K562 (cell line): Measurements from ENCODE around the gene PPM1E.

Source experiments
- CREB5 ChIP-seq: fragments of 250-450 bp; sonication (Bioruptor Pico); IDR thresholded peaks from 2 replicates; pipeline ENCODE4 v1.5.0; 2020; ENCODE audit warnings: mild to moderate bottlenecking
- CTCF ChIP-seq, 3 experiments: IDR thresholded peaks in 2 of 3; conservative IDR thresholded peaks in 1 of 3; 2 replicates each; pipeline ENCODE4 v1.5.1; 2011 to 2012; ENCODE audit warnings: low read length in 3 of 3, mild to moderate bottlenecking in 3 of 3, control low read depth in 2 of 3, improper control_type of control experiment in 1 of 3, inconsistent platforms in 1 of 3, low read depth in 1 of 3, mixed read lengths in 1 of 3, moderate library complexity in 1 of 3; ENCODE audit not compliant: insufficient read depth in 2 of 3
- E2F1 ChIP-seq: sonication (generic); formaldehyde crosslinking; IDR thresholded peaks from 2 replicates; pipeline ENCODE4 v1.8.1; 2023; ENCODE audit warnings: mild to moderate bottlenecking, missing genetic modification reagents, moderate library complexity
- MAFF ChIP-seq: IDR thresholded peaks from 2 replicates; pipeline ENCODE4 v1.6.1; 2012; ENCODE audit warnings: low read length, improper control_type of control experiment
- RAD21 ChIP-seq, 2 experiments: fragments of 250-450 bp in 1 of 2; fragments of 450-650 bp in 1 of 2; sonication (Bioruptor Pico) in 1 of 2; formaldehyde crosslinking in 1 of 2; IDR thresholded peaks in 1 of 2; conservative IDR thresholded peaks in 1 of 2; 2 replicates each; pipeline versions ENCODE4 v1.4.0 to v1.8.0; 2020 to 2022; ENCODE audit warnings: mild to moderate bottlenecking in 2 of 2, moderate library complexity in 1 of 2
- REST ChIP-seq, 2 experiments: fragments of 450-650 bp; formaldehyde crosslinking in 1 of 2; IDR thresholded peaks; 2 replicates each; pipeline versions ENCODE4 v1.4.0 to v1.6.1; 2014 to 2020; ENCODE audit warnings: mild to moderate bottlenecking in 2 of 2, borderline replicate concordance in 1 of 2, low read depth in 1 of 2
- SMARCC2 ChIP-seq: fragments of 450-650 bp; IDR thresholded peaks from 2 replicates; pipeline ENCODE4 v1.6.1; 2017; ENCODE audit warnings: antibody characterized with exemption, moderate library complexity, mild to moderate bottlenecking, low read depth
- TAF15 ChIP-seq: fragments of 200-400 bp; formaldehyde crosslinking; IDR thresholded peaks from 2 replicates; pipeline ENCODE4 v1.6.1; 2017; ENCODE audit warnings: mild to moderate bottlenecking, low read depth, low read length, moderate library complexity
- ZKSCAN3 ChIP-seq: fragments of 250-450 bp; sonication (Bioruptor Pico); IDR thresholded peaks from 2 replicates; pipeline ENCODE4 v1.4.0; 2020
- TF ChIP-seq, protein P1 (sequence below): fragments of 450-650 bp; IDR thresholded peaks from 2 replicates; pipeline ENCODE4 v1.6.1; 2016; ENCODE audit warnings: low read depth

- TF ChIP-seq TAF15 (no peak), E2F1 (CRISPR knock-in tag) (no peak), ZKSCAN3 (no peak), REST (IDR thresholded peaks at IDR 0.05; ENCODE audit: borderline replicate concordance) (no peak), REST (CRISPR knock-in tag; IDR thresholded peaks at IDR 0.05; ENCODE audit: low read depth) (no peak), MAFF (no peak), SMARCC2 (no peak), CREB5 (CRISPR knock-in tag) (no peak), CTCF (IDR thresholded peaks at IDR 0.05 in 2 of 3, conservative IDR thresholded peaks at IDR 0.05 in 1 of 3; ENCODE audit: insufficient read depth in 2 of 3, low read depth in 1 of 3, low read length in 3 of 3) (no peak), RAD21 (CRISPR knock-in tag; conservative IDR thresholded peaks at IDR 0.05 in 1 of 2, IDR thresholded peaks at IDR 0.05 in 1 of 2) (no peak)
- TF ChIP-seq, protein P1, sequence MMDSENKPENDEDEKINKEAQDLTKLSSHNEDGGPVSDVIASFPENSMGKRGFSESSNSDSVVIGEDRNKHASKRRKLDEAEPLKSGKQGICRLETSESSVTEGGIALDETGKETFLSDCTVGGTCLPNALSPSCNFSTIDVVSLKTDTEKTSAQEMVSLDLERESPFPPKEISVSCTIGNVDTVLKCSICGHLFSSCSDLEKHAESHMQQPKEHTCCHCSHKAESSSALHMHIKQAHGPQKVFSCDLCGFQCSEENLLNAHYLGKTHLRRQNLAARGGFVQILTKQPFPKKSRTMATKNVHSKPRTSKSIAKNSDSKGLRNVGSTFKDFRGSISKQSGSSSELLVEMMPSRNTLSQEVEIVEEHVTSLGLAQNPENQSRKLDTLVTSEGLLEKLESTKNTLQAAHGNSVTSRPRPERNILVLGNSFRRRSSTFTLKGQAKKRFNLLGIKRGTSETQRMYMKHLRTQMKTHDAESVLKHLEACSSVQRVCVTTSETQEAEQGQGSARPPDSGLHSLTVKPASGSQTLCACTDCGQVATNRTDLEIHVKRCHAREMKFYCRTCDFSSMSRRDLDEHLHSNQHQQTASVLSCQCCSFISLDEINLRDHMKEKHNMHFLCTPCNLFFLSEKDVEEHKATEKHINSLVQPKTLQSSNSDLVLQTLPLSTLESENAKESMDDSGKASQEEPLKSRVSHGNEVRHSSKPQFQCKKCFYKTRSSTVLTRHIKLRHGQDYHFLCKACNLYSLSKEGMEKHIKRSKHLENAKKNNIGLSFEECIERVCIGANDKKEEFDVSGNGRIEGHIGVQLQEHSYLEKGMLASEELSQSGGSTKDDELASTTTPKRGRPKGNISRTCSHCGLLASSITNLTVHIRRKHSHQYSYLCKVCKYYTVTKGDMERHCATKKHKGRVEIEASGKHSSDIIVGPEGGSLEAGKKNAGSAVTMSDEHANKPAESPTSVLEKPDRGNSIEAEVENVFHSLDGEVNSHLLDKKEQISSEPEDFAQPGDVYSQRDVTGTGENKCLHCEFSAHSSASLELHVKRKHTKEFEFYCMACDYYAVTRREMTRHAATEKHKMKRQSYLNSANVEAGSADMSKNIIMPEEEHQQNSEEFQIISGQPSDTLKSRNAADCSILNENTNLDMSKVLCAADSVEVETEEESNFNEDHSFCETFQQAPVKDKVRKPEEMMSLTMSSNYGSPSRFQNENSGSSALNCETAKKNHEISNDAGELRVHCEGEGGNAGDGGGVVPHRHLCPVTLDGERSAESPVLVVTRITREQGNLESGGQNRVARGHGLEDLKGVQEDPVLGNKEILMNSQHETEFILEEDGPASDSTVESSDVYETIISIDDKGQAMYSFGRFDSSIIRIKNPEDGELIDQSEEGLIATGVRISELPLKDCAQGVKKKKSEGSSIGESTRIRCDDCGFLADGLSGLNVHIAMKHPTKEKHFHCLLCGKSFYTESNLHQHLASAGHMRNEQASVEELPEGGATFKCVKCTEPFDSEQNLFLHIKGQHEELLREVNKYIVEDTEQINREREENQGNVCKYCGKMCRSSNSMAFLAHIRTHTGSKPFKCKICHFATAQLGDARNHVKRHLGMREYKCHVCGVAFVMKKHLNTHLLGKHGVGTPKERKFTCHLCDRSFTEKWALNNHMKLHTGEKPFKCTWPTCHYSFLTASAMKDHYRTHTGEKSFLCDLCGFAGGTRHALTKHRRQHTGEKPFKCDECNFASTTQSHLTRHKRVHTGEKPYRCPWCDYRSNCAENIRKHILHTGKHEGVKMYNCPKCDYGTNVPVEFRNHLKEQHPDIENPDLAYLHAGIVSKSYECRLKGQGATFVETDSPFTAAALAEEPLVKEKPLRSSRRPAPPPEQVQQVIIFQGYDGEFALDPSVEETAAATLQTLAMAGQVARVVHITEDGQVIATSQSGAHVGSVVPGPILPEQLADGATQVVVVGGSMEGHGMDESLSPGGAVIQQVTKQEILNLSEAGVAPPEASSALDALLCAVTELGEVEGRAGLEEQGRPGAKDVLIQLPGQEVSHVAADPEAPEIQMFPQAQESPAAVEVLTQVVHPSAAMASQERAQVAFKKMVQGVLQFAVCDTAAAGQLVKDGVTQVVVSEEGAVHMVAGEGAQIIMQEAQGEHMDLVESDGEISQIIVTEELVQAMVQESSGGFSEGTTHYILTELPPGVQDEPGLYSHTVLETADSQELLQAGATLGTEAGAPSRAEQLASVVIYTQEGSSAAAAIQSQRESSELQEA = no peak
Measured at GRCh38 chr17:58734040-58734439, 21.6 kb upstream of the PPM1E start.
